HepG2 (cell line): ENCODE results near the gene MGST1.

ENCODE experiments used
- HDAC2 ChIP-seq: sonication (generic); formaldehyde crosslinking; IDR thresholded peaks from 2 replicates; pipeline ENCODE4 v1.4.0; 2020; ENCODE audit warnings: missing genetic modification reagents
- POLR2A ChIP-seq, 2 experiments: IDR thresholded peaks; 2 replicates each; pipeline ENCODE4 v1.6.1; 2011; ENCODE audit warnings: low read depth in 2 of 2, low read length in 2 of 2, mild to moderate bottlenecking in 1 of 2, moderate library complexity in 1 of 2; ENCODE audit not compliant: insufficient read depth in 1 of 2
- TF ChIP-seq, protein P1 (sequence below): sonication (generic); formaldehyde crosslinking; IDR thresholded peaks from 2 replicates; pipeline ENCODE4 v1.8.0; 2022; ENCODE audit warnings: missing genetic modification reagents, low read depth, mild to moderate bottlenecking, borderline replicate concordance

DNA sequence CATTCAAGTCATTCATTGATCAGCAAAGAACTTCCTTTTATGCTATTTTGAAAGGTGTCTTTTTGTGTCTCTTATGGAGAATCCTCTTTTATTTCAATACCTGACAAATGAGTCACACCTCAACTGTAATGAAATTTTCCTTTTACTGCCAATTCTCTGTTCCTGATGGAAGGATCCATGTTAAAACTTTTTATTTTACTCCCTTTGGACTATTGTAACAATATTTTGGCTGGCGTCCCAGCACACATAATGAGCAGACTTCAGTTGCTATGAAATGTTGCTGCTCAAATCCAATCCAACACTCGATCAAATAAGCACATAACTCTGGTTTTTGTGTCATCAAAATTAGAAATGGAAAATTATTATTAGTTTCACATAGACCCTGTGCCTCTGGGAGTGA, 48.0 kb upstream of the MGST1 start:
- TF ChIP-seq HDAC2 (CRISPR knock-in tag) (no peak), POLR2A (IDR thresholded peaks at IDR 0.05; ENCODE audit: insufficient read depth in 1 of 2, low read depth in 2 of 2, low read length in 2 of 2) (no peak)
- TF ChIP-seq, protein P1, sequence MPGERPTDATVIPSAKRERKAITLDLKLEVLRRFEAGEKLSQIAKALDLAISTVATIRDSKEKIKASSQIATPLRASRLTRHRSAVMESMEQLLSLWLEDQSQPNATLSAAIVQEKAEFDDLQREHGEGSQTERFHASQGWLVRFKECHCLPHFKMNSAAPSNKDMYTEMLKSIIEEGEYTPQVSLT (CRISPR knock-in tag) = no peak
